ENCODE measurements around the gene USP6.
"Not testable (repeated sequence)": the region's sequence is repeated elsewhere in the genome, so short reads cannot be mapped to it uniquely, and the experiment has no call there.

The USP6 gene

GRCh38 chr17:5164436-5164835, 48.6 kb downstream of the USP6 start:
- in situ Hi-C loops (cut with MboI; ENCODE audit: low pct_unique_long_range_greater_than_20kb, low sequenced_read_pairs, unreplicated experiment): no loop called here
- TF ChIP-seq CTCF (IDR thresholded peaks at IDR 0.05; ENCODE audit: extremely low read depth, insufficient read depth, missing control alignments): no peak
- DNase-seq (ENCODE audit: low spot score): no peak

GRCh38 chr17:5165791-5166564, 50.1 kb downstream of the USP6 start:
- in situ Hi-C loops (cut with MboI; ENCODE audit: low pct_unique_long_range_greater_than_20kb, low sequenced_read_pairs, unreplicated experiment); DNase-seq (ENCODE audit: low spot score): not testable (repeated sequence)

DNA sequence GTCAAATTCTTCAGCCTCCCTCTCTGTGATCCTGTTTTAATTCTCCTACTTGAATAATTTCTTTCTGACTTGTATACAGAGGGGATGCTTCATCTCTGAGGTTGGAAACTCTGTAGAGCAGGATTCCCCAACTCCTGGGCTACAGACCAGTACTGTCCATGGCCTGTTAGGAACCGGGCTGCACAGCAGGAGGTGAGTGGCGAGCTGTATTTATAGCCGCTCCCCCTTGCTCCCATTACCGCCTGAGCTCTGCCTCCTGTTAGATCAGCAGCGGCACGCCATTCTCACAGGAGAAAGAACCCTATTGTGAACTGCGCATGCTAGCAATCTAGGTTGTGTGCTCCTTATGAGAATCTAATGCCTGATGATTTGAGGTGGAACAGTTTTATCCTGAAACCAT, 59.2 kb downstream of the USP6 start:
- DNase-seq (ENCODE audit: low spot score); in situ Hi-C loops (cut with MboI; ENCODE audit: low pct_unique_long_range_greater_than_20kb, low sequenced_read_pairs, unreplicated experiment): not testable (repeated sequence)

GRCh38 chr17:5179003-5179402, 63.2 kb downstream of the USP6 start:
- in situ Hi-C loops (cut with MboI; ENCODE audit: low pct_unique_long_range_greater_than_20kb, low sequenced_read_pairs, unreplicated experiment): no loop called here
- no peak for DNase-seq (ENCODE audit: low spot score)
- no peak for TF ChIP-seq CTCF (IDR thresholded peaks at IDR 0.05; ENCODE audit: extremely low read depth, insufficient read depth, missing control alignments)

DNA sequence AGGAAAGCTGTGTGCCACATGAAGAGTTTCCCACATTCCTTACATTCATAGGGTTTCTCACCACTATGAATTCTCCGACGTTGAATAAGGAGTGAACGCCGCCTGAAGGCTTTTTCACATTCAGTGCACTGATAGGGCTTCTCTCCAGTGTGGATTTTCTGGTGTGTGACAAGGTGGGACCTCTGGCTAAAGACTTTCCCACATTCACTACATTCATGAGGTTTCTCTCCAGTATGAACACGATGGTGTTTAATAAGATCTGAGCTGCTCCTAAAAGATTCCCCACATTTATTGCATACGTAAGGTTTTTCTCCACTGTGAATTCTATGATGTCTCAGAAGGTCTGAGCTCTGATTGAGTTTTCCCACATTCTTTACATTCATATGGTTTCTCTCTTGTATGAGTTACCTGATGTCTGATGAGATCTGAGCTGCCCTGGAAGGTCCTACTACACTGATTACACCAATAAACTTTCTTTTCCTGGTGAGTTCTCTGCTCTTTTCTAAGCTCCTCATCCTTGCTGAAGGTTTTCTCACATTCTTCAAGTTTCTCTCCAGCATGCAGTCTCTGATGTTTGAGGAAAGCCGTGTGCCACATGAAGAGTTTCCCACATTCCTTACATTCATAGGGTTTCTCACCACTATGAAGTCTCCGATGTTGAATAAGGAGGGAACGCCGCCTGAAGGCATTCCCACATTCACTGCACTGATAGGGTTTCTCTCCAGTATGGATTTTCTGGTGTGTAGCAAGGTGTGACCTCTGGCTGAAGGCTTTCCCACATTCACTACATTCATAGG, 65.9 kb downstream of the USP6 start:
- no peak for TF ChIP-seq CTCF (IDR thresholded peaks at IDR 0.05; ENCODE audit: extremely low read depth, insufficient read depth, missing control alignments)
- no peak for DNase-seq (ENCODE audit: low spot score)
- in situ Hi-C loops (cut with MboI; ENCODE audit: low pct_unique_long_range_greater_than_20kb, low sequenced_read_pairs, unreplicated experiment): no loop called here

GRCh38 chr17:5182597-5183409, 67.0 kb downstream of the USP6 start:
- DNase-seq (ENCODE audit: low spot score): no peak
- TF ChIP-seq CTCF (IDR thresholded peaks at IDR 0.05; ENCODE audit: extremely low read depth, insufficient read depth, missing control alignments): no peak
- in situ Hi-C loops (cut with MboI; ENCODE audit: low pct_unique_long_range_greater_than_20kb, low sequenced_read_pairs, unreplicated experiment): no loop called here

DNA sequence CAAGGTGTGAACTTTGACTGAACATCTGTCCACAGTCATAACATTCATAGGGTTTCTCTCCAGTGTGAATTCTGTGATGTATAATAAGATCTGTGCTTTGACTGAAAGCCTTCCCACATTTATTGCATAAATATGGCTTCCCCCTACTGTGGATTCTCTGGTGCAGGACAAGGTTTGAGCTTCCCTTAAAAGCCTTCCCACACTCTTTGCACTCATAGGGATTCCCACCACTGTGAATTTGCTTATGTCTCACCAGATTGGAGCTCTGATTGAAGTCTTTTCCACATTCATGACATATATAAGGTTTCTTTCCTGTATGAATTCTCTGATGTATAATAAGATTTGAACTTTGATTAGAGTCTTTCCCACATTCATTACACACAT, 67.6 kb downstream of the USP6 start:
- no peak for TF ChIP-seq CTCF (IDR thresholded peaks at IDR 0.05; ENCODE audit: extremely low read depth, insufficient read depth, missing control alignments)
- DNase-seq (ENCODE audit: low spot score): no peak
- in situ Hi-C loops (cut with MboI; ENCODE audit: low pct_unique_long_range_greater_than_20kb, low sequenced_read_pairs, unreplicated experiment): no loop called here

All from GM13977 (cell line).